SK-N-MC (cell line): ENCODE measurements around the gene MYPOP.

Experiments used
- EZH2 ChIP-seq: fragments of 200-600 bp; sonication (generic); IDR thresholded peaks from one replicate; pipeline ENCODE4 v1.6.1; 2017; ENCODE audit warnings: antibody characterized with exemption
- FOXP2 ChIP-seq: optimal IDR thresholded peaks from 2 replicates; pipeline ENCODE3; 2011; ENCODE audit warnings: mild to moderate bottlenecking, moderate library complexity; ENCODE audit not compliant: insufficient read depth; ENCODE audit errors: extremely low read length, control extremely low read depth
- POLR2AphosphoS5 ChIP-seq: IDR thresholded peaks from 2 replicates; pipeline ENCODE4 v1.6.1; 2012; ENCODE audit warnings: mild to moderate bottlenecking, low read depth, low read length, borderline replicate concordance

- TF ChIP-seq POLR2AphosphoS5: no peak; the same call in 1 of the 2 replicates
- no peak for TF ChIP-seq EZH2
- TF ChIP-seq FOXP2: no peak
Observed at GRCh38 chr19:45882652-45883585, 19.5 kb downstream of the MYPOP start.
